Measurements from ENCODE around the gene ST8SIA2.

GRCh38 chr15:92395098-92395635, 1.5 kb downstream of the ST8SIA2 start:
- no peak for TF ChIP-seq POLR2AphosphoS5 (IDR thresholded peaks at IDR 0.05; ENCODE audit: low read depth, low read length)
- TF ChIP-seq, protein P1, sequence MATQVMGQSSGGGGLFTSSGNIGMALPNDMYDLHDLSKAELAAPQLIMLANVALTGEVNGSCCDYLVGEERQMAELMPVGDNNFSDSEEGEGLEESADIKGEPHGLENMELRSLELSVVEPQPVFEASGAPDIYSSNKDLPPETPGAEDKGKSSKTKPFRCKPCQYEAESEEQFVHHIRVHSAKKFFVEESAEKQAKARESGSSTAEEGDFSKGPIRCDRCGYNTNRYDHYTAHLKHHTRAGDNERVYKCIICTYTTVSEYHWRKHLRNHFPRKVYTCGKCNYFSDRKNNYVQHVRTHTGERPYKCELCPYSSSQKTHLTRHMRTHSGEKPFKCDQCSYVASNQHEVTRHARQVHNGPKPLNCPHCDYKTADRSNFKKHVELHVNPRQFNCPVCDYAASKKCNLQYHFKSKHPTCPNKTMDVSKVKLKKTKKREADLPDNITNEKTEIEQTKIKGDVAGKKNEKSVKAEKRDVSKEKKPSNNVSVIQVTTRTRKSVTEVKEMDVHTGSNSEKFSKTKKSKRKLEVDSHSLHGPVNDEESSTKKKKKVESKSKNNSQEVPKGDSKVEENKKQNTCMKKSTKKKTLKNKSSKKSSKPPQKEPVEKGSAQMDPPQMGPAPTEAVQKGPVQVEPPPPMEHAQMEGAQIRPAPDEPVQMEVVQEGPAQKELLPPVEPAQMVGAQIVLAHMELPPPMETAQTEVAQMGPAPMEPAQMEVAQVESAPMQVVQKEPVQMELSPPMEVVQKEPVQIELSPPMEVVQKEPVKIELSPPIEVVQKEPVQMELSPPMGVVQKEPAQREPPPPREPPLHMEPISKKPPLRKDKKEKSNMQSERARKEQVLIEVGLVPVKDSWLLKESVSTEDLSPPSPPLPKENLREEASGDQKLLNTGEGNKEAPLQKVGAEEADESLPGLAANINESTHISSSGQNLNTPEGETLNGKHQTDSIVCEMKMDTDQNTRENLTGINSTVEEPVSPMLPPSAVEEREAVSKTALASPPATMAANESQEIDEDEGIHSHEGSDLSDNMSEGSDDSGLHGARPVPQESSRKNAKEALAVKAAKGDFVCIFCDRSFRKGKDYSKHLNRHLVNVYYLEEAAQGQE (IDR thresholded peaks at IDR 0.05; ENCODE audit: insufficient read depth in 1 of 2, low read depth in 2 of 2, low read length in 2 of 2) = no peak
